Measurements from ENCODE around the gene DUS2. TPM values are rescaled to one million over a fixed set of nuclear protein-coding genes. Genes with fewer than 3 reads are reported as not detected.

Gene DUS2
- total RNA-seq, 1 experiment from 2014 or later: 27.3 TPM

DNA sequence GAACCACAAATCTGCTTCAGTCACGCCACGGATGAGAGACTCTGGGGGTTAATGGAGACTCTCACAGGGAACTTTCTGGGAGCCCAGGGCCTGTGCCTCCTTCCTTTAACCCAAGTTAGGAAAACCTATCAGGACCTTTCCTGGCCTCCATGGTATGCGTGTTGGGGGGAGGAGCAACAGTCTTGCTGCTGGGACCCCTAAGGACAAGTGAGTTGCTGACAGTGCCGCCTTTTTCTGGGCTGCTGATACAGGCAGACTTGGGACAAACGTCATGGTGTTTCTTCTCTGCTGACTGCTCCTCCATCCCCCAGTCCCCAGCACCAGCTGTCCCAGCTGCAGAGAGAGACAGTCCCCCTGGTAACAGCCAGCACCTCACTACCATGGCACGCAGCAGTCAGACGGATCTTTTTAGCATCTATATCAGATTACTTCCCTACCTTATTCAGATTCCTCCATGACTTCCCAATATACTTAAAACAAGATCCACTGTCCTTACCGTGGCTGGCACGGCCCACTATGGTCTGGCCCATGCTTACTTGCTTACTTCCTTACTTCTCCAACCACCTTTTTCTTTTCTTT, 13.8 kb upstream of the DUS2 start:
- no peak overlapping the region for H3K4me2 ChIP-seq (ENCODE audit: low read length)
- H3K27ac ChIP-seq (ENCODE audit: low read depth, low read length): no peak overlapping the region
- no peak overlapping the region for H3K4me3 ChIP-seq (replicated peaks in 1 of 2; ENCODE audit: low read depth in 1 of 2, low read length in 2 of 2)
- RAD21 ChIA-PET (ENCODE audit: low non-redundant PET in 1 of 2, low total read pairs in 2 of 2, uncharacterized antibody in 2 of 2, unreplicated experiment in 2 of 2): no interaction called here
- no peaks in the 10 kb centered on the region for H3K36me3 ChIP-seq (ENCODE audit: control insufficient read depth in 1 of 2, insufficient read depth in 2 of 2, low read length in 2 of 2)
- no TSS peak for BruUV-seq (replicated peaks)
- no peak overlapping the region for H2AFZ ChIP-seq (ENCODE audit: low read depth, low read length, poor library complexity, severe bottlenecking)
- CTCF ChIA-PET: no interaction called here
- no peaks in the 10 kb centered on the region for H3K27me3 ChIP-seq (ENCODE audit: insufficient read depth, low read length)
- H3K4me1 ChIP-seq (ENCODE audit: control insufficient read depth in 1 of 2, insufficient read depth in 2 of 2, low read length in 2 of 2): no peaks in the 10 kb centered on the region
- no peaks in the 10 kb centered on the region for H4K20me1 ChIP-seq (ENCODE audit: insufficient read depth)
- no peaks in the 10 kb centered on the region for H3K9me3 ChIP-seq (ENCODE audit: control insufficient read depth in 1 of 2, insufficient read depth in 1 of 2, low read depth in 1 of 2, low read length in 2 of 2)
- TF ChIP-seq EZH2 (IDR thresholded peaks at IDR 0.05) (no peak), SIN3A (IDR thresholded peaks at IDR 0.05; ENCODE audit: low read depth) (no peak), JUND (IDR thresholded peaks at IDR 0.05) (no peak), ELF1 (IDR thresholded peaks at IDR 0.05; ENCODE audit: borderline replicate concordance, low read depth) (no peak), SRF (IDR thresholded peaks at IDR 0.05; ENCODE audit: low read depth) (no peak), POLR2A (IDR thresholded peaks at IDR 0.05; ENCODE audit: borderline replicate concordance, extremely low read depth, insufficient read depth, insufficient read length) (no peak), POLR2AphosphoS5 (IDR thresholded peaks at IDR 0.05; ENCODE audit: low read depth, low read length) (no peak), YY1 (IDR thresholded peaks at IDR 0.05; ENCODE audit: extremely low read depth, insufficient replicate concordance, low read depth, low read length) (no peak), RAD21 (IDR thresholded peaks at IDR 0.05; ENCODE audit: low read depth) (no peak), EGR1 (IDR thresholded peaks at IDR 0.05; ENCODE audit: low read depth) (no peak), FOSL1 (IDR thresholded peaks at IDR 0.05; ENCODE audit: low read depth) (no peak), CBX3 (IDR thresholded peaks at IDR 0.05; ENCODE audit: low read depth) (no peak), ZNF274 (IDR thresholded peaks at IDR 0.05; ENCODE audit: low read depth, low read length) (no peak), ZBTB33 (IDR thresholded peaks at IDR 0.05; ENCODE audit: extremely low read depth, insufficient replicate concordance, low read length) (no peak), CEBPB (IDR thresholded peaks at IDR 0.05; ENCODE audit: low read depth) (no peak), EZH2phosphoT487 (IDR thresholded peaks at IDR 0.05; ENCODE audit: borderline replicate concordance) (no peak), CTCF (IDR thresholded peaks at IDR 0.05 in 2 of 3, conservative IDR thresholded peaks at IDR 0.05 in 1 of 3; ENCODE audit: borderline replicate concordance in 1 of 3, insufficient read depth in 1 of 3, low read depth in 2 of 3, low read length in 2 of 3) (no peak), TCF7L2 (IDR thresholded peaks at IDR 0.05; ENCODE audit: borderline replicate concordance, extremely low read depth, insufficient read depth, insufficient read length) (no peak)
- TF ChIP-seq, protein P1, sequence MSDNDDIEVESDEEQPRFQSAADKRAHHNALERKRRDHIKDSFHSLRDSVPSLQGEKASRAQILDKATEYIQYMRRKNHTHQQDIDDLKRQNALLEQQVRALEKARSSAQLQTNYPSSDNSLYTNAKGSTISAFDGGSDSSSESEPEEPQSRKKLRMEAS (IDR thresholded peaks at IDR 0.05): no peak
- TF ChIP-seq, protein P2, sequence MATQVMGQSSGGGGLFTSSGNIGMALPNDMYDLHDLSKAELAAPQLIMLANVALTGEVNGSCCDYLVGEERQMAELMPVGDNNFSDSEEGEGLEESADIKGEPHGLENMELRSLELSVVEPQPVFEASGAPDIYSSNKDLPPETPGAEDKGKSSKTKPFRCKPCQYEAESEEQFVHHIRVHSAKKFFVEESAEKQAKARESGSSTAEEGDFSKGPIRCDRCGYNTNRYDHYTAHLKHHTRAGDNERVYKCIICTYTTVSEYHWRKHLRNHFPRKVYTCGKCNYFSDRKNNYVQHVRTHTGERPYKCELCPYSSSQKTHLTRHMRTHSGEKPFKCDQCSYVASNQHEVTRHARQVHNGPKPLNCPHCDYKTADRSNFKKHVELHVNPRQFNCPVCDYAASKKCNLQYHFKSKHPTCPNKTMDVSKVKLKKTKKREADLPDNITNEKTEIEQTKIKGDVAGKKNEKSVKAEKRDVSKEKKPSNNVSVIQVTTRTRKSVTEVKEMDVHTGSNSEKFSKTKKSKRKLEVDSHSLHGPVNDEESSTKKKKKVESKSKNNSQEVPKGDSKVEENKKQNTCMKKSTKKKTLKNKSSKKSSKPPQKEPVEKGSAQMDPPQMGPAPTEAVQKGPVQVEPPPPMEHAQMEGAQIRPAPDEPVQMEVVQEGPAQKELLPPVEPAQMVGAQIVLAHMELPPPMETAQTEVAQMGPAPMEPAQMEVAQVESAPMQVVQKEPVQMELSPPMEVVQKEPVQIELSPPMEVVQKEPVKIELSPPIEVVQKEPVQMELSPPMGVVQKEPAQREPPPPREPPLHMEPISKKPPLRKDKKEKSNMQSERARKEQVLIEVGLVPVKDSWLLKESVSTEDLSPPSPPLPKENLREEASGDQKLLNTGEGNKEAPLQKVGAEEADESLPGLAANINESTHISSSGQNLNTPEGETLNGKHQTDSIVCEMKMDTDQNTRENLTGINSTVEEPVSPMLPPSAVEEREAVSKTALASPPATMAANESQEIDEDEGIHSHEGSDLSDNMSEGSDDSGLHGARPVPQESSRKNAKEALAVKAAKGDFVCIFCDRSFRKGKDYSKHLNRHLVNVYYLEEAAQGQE (IDR thresholded peaks at IDR 0.05; ENCODE audit: low read depth): no peak
- DNase-seq (ENCODE audit: low read depth, low spot score): no peak
- POLR2A ChIA-PET: no interaction called here
- no peaks in the 10 kb centered on the region for H3K9me2 ChIP-seq (ENCODE audit: insufficient read depth)
- no peak for ATAC-seq
- intact Hi-C loops (cut with micrococcal nuclease): no loop called here
- no peaks in the 10 kb centered on the region for H3K79me2 ChIP-seq (ENCODE audit: insufficient read depth, low read length)
- H3K9ac ChIP-seq (ENCODE audit: low read length): no peak overlapping the region

All from HCT116 (cell line).